HG03378 (cell line): Measurements from ENCODE around the gene FERMT3.
A peak's percentile ranks its signal among the peaks of the same experiment; 100 is the strongest.

ENCODE experiments used
- ATAC-seq: cut with Tn5 transposase; IDR thresholded peaks from one replicate; pipeline ENCODE4 v1.9.1; 2021; ENCODE audit warnings: mild to moderate bottlenecking, moderate library complexity; ENCODE audit not compliant: unreplicated experiment

FERMT3 gene

GRCh38 chr11:64185693-64186491 is 20.6 kb upstream of the FERMT3 start, which contains the start of gene STIP1:
STIP1 (plus strand) TSS chr11:64186171; CDS start chr11:64186262, 91 bp downstream.
- peak; percentile 89 for ATAC-seq

- no peak for ATAC-seq
Measured at GRCh38 chr11:64186492-64187165, 19.9 kb upstream of the FERMT3 start.

- ATAC-seq: no peak
Measured at GRCh38 chr11:64192434-64192833, 14.1 kb upstream of the FERMT3 start.

- no peak for ATAC-seq
Measured at GRCh38 chr11:64196626-64197025, 9.9 kb upstream of the FERMT3 start.

- ATAC-seq: no peak
Measured at GRCh38 chr11:64198511-64198910, 8.0 kb upstream of the FERMT3 start.

GRCh38 chr11:64201543-64201942 is 5.0 kb upstream of the FERMT3 start:
- no peak for ATAC-seq

- ATAC-seq: no peak
Measured at GRCh38 chr11:64202992-64203391, 3.5 kb upstream of the FERMT3 start.

- no peak for ATAC-seq
Measured at GRCh38 chr11:64203421-64204079, 3.0 kb upstream of the FERMT3 start.

- no peak for ATAC-seq
Measured at GRCh38 chr11:64204080-64204440, 2.5 kb upstream of the FERMT3 start.

- no peak for ATAC-seq
Measured at GRCh38 chr11:64204464-64204989, 2.0 kb upstream of the FERMT3 start.

GRCh38 chr11:64207256-64208085 is 950 bp downstream of the FERMT3 start:
- peak; percentile 35 for ATAC-seq

GRCh38 chr11:64208086-64208795 is 1.7 kb downstream of the FERMT3 start:
- ATAC-seq: no peak

GRCh38 chr11:64208796-64209562 is 2.5 kb downstream of the FERMT3 start:
- no peak for ATAC-seq

GRCh38 chr11:64209563-64209843 is 3.0 kb downstream of the FERMT3 start:
- ATAC-seq: no peak

- no peak for ATAC-seq
Measured at GRCh38 chr11:64210301-64211020, 3.9 kb downstream of the FERMT3 start.

- ATAC-seq: no peak
Measured at GRCh38 chr11:64211181-64211872, 4.8 kb downstream of the FERMT3 start.

GRCh38 chr11:64216879-64217278 is 10.4 kb downstream of the FERMT3 start:
- no peak for ATAC-seq

- ATAC-seq: no peak
Measured at GRCh38 chr11:64218628-64219353, 12.3 kb downstream of the FERMT3 start.
